SIG-M5 treated with dmso at 0.1 percent for 504 hours (cell line): ENCODE data around the gene NRXN2.
"Not testable (repeated sequence)": the region's sequence is repeated elsewhere in the genome, so short reads cannot be mapped to it uniquely, and the experiment has no call there.

Source experiments
- DNase-seq: peaks from one replicate; lab custom pipeline; 2025; ENCODE audit not compliant: unreplicated experiment; lab: John Stamatoyannopoulos, UW

Gene NRXN2

DNA sequence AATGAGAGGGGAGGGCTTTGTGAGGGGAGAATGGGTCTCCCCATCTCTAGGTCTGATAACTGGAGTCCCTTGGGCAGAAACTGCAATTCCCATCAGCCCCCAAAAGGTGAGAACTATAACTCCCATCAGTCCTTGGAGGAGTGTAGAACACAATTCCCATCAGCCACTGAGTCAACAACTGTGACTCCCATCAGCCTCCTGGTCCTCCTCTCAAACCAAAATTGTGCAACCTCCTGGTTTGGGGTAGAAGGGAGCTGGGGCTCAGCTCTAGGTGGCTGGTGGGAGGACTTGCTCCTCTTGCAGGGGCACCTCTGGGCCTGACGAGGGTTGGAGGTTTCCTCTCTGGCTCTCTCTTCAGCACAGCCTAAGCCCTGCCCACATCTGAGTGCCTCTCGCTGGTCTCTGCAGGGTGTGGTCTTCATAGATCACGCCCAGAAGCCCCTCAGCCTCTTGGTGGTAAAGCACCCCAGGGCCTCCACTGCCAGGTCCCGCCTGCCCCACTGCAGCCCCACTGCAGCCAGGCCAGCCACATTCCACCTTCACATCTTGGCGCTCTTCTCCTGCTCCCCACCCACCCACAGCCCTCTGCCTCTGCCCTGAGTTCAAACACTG, 113.5 kb downstream of the NRXN2 start:
- DNase-seq: peak; percentile 51

GRCh38 chr11:64608636-64609035, 114.4 kb downstream of the NRXN2 start:
- DNase-seq: no peak

DNA sequence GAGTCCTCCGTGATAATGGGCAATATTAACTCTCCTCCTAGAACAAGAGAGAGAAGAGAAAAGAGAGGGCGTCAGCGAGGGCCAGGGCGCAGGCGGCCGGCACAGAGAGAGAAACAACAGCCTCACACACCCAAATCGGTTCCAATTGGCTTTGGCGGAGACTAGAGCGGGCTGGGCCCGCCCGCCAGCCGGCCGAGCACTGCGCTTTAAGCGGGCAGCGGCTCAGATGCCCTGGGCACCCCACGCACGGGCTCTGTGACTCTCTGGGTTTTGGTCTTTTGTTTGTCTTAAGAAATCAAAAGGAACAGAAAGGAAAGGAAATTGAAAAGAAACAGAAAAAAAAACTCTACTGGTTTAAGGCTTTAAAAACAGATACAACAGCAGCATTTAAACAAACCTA, 115.0 kb downstream of the NRXN2 start:
- DNase-seq: no peak

GRCh38 chr11:64607381-64607985, 115.5 kb downstream of the NRXN2 start:
- DNase-seq: no peak

GRCh38 chr11:64606796-64607380, 116.1 kb downstream of the NRXN2 start:
- no peak for DNase-seq

- no peak for DNase-seq
Measured at GRCh38 chr11:64605656-64606585, 117.1 kb downstream of the NRXN2 start.

DNA sequence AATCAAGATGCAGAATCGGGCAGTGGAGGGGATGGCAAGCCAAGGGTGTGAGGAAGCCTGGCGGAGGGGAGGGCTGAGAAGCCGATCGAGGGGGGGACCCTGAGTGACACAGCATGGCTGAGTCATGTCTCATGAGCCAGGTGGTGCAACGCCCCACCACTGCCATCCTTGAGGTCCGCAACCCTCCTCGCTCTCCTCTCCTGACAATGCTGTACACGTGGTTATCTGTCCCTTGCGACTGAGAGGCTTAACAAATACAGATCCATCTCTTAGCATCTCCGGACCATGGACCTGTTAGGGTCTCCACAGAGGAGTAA, 117.8 kb downstream of the NRXN2 start:
- DNase-seq: peak; percentile 22

GRCh38 chr11:64604458-64605243, 118.3 kb downstream of the NRXN2 start:
- DNase-seq: no peak

DNA sequence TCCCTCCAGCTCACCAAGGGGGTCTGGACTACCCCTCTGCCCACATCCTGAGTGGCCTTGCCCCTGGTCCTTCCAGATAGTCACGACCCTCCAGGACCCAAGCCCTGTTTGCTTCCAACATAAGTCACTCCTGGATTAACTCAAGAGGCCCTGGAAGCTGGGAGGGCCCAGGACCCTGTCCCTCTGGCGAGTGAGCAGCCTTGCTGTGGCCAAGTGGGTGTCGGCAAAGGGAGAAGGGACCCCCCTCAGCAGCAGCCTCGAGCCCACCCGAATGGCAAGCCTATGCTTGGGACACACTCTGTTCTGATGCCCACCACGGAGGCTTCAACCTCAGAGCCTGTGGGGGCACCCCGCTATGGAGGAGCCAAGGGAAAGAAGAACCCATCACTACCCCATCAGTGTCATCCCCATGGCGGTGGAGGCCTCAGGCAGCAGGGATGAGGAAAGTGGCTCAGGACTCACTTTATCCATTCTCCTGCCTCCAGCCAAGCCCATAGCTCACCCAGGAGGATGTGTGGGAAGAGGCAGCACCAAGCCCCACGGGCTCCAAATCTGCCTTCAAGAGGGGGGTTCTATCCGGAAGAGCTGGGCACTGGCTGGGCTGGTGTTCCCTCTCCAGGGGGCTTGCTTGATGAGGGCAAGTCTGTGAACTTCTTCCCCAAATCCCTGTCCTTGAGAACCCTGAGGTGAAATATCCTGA, 119.4 kb downstream of the NRXN2 start:
- no peak for DNase-seq

- DNase-seq: no peak
Measured at GRCh38 chr11:64602466-64603070, 120.4 kb downstream of the NRXN2 start.

GRCh38 chr11:64601605-64602465, 121.2 kb downstream of the NRXN2 start:
- DNase-seq: no peak

GRCh38 chr11:64600281-64600992, 122.6 kb downstream of the NRXN2 start:
- DNase-seq: no peak

DNA sequence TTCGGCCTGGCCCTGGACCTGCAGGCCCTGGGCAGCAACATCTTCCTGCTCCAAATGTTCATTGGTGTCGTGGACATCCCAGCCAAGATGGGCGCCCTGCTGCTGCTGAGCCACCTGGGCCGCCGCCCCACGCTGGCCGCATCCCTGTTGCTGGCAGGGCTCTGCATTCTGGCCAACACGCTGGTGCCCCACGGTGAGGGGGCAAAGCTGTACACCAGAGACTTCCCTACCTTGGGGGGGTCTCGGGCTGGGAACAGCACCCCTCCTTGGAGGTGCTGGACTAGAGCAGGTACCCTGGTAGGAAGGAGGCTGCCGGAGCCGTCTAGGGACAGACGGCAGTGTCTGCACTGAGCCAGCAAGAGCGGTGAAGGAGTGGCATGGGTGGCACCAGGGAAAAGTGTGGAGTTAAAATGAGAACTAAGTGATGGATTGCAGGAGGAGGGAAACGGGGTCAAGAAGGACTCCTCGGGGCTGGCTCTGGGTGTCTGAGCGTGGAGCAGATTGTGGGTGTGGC, 123.2 kb downstream of the NRXN2 start:
- no peak for DNase-seq

DNA sequence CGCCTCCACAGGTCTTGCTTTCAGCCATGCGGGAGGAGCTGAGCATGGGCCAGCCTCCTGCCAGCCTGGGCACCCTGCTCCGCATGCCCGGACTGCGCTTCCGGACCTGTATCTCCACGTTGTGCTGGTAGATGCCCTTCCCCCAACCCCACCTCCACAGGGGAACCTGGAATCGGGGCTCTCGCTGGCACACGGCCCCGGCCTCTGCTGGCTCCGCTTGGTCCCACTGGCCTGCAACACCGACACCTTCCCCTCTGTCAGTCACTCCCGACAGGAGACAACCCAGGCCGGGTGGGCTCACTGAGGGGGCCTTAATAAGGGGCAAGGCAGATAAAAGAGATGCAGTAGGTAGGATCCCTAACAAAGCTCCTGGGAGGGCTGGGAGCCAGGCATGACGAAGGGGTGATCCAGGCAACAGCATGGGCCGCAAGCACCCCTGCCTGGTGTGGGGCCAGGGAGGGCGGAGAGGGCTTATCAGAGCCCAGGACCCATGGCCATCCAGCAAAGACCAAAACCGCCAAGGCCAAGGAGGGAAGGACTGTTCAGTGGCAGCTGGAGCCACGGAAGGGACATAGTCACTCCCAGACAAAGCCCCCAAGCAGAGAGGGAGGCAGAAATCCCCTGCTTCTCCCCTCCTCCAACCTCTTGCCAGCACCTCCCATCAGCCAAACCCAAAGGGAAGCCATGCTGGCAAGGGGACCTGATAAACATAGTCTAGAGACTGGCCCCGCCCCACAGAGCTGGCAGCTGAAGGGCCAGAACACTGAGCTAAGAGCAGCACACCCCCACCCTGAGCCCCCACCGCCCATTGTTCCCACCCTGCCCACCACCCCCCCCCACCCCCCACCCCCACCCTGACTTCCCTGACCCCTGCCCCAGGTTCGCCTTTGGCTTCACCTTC, 124.0 kb downstream of the NRXN2 start:
- DNase-seq: no peak

DNA sequence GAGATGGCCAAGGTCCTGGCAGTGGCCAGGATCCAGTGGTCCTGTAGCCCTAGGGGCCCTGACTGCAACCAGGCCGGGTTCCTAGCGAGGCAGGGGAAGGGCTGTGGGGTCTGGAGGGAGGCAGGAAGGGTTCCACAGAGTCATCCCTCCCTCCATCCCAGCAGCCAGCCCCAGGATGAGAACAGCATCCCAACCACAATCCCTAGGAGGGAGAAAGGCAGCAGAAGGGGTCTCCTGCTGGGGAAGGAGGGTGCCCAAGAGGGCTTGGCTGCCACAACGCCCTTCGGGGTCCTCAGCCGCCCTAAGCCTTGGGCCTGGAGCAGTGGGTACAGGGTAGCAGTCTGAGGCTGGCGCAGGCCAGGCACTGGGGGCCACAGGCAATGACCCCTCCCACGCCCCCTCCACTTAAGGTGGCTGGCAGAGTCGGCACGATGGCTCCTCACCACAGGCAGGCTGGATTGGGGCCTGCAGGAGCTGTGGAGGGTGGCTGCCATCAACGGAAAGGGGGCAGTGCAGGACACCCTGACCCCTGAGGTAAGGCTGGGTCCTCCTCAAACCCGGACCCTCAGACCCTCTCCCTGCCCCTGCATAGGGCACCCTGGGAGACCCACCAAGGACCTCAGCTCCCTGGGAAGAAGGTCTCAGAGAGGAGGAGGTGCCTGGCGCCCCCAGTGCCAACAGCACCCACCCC, 124.7 kb downstream of the NRXN2 start:
- DNase-seq: no peak

DNA sequence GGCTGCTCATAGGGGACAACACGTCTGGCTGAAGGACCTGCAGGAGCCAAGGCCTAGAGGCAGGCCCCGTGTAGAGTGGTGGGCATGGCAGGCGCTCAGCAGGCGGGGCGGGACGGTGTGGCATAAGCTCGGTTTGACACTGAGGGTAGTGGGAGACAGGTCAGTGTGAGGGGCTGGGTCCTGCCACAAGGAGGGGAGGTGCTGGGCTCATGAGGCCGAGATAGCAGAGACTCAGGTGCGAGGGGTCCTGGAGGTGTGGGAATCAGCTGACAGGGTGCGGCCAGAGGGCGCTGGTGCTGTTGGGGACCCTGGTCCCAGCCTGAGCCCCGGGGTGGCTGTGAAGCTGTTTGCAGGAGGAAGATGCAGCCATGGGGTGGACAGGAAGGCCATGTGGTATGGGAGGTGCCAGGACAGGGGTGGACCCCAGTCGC, 125.3 kb downstream of the NRXN2 start:
- no peak for DNase-seq

- DNase-seq: not testable (repeated sequence)
Measured at GRCh38 chr11:64595922-64596321, 127.1 kb downstream of the NRXN2 start.
